IPS-20b (cell line): Measurements from ENCODE around the gene LYG2.
"Not testable (repeated sequence)": the region's sequence is repeated elsewhere in the genome, so short reads cannot be mapped to it uniquely, and the experiment has no call there.

Experiments
- H3K27ac ChIP-seq: one replicate; pipeline ENCODE4 v1.5.1; 2013; ENCODE audit warnings: low read length
- H3K27me3 ChIP-seq: 2 replicates; pipeline ENCODE4 v1.6.1; 2013; ENCODE audit warnings: mild to moderate bottlenecking, low read length, inconsistent platforms; ENCODE audit not compliant: insufficient read depth
- H3K36me3 ChIP-seq: 2 replicates; pipeline ENCODE4 v1.6.1; 2013; ENCODE audit warnings: low read depth, mild to moderate bottlenecking, inconsistent platforms, low read length, moderate library complexity; ENCODE audit not compliant: insufficient read depth
- H3K4me1 ChIP-seq: 2 replicates; pipeline ENCODE4 v1.6.1; 2013; ENCODE audit warnings: mild to moderate bottlenecking, control low read depth, inconsistent platforms, low read length, moderate library complexity; ENCODE audit not compliant: insufficient read depth
- H3K4me3 ChIP-seq: 2 replicates; pipeline ENCODE4 v1.5.1; 2013; ENCODE audit warnings: mild to moderate bottlenecking, low read length, inconsistent platforms
- H3K9ac ChIP-seq: 2 replicates; pipeline ENCODE4 v1.6.1; 2013; ENCODE audit warnings: low read depth, mild to moderate bottlenecking, inconsistent platforms, low read length, moderate library complexity
- H3K9me3 ChIP-seq: 2 replicates; pipeline ENCODE4 v1.6.1; 2013; ENCODE audit warnings: mild to moderate bottlenecking, low read depth, low read length, inconsistent platforms; ENCODE audit not compliant: insufficient read depth

Gene LYG2

GRCh38 chr2:99259465-99259864 is 4.0 kb upstream of the LYG2 start:
- H3K27ac ChIP-seq: no peak overlapping the region
- H3K36me3 ChIP-seq: no peaks in the 10 kb centered on the region
- no peaks in the 10 kb centered on the region for H3K27me3 ChIP-seq
- H3K4me3 ChIP-seq: no peak overlapping the region
- no peaks in the 10 kb centered on the region for H3K9me3 ChIP-seq
- no peaks in the 10 kb centered on the region for H3K4me1 ChIP-seq
- no peak overlapping the region for H3K9ac ChIP-seq

GRCh38 chr2:99256677-99257076 is 1.2 kb upstream of the LYG2 start:
- Histone ChIP-seq H3K27ac (no peak overlapping the region), H3K9me3 (no peaks in the 10 kb centered on the region), H3K27me3 (no peaks in the 10 kb centered on the region), H3K4me3 (no peak overlapping the region), H3K36me3 (no peaks in the 10 kb centered on the region), H3K4me1 (no peaks in the 10 kb centered on the region), H3K9ac (no peak overlapping the region)

GRCh38 chr2:99249951-99250350 is 5.5 kb downstream of the LYG2 start:
- H3K4me1 ChIP-seq: no peaks in the 10 kb centered on the region
- H3K9ac ChIP-seq: no peak overlapping the region
- H3K36me3 ChIP-seq: no peaks in the 10 kb centered on the region
- H3K4me3 ChIP-seq: no peak overlapping the region
- no peaks in the 10 kb centered on the region for H3K9me3 ChIP-seq
- no peaks in the 10 kb centered on the region for H3K27me3 ChIP-seq
- H3K27ac ChIP-seq: no peak overlapping the region

GRCh38 chr2:99242151-99242550 is 13.3 kb downstream of the LYG2 start:
- Histone ChIP-seq H3K4me1 (no peaks in the 10 kb centered on the region), H3K9me3 (no peaks in the 10 kb centered on the region), H3K4me3 (no peak overlapping the region), H3K36me3 (no peaks in the 10 kb centered on the region), H3K27me3 (no peaks in the 10 kb centered on the region), H3K27ac (no peak overlapping the region), H3K9ac (no peak overlapping the region)

- Histone ChIP-seq H3K9ac (no peak overlapping the region), H3K9me3 (no peaks in the 10 kb centered on the region), H3K4me3 (no peak overlapping the region), H3K4me1 (no peaks in the 10 kb centered on the region), H3K27ac (no peak overlapping the region), H3K36me3 (no peaks in the 10 kb centered on the region), H3K27me3 (no peaks in the 10 kb centered on the region)
These were observed 15.0 kb downstream of the LYG2 start for GRCh38 chr2:99240431-99240830.

GRCh38 chr2:99238599-99238998 is 16.9 kb downstream of the LYG2 start:
- Histone ChIP-seq H3K9ac (no peak overlapping the region), H3K4me1 (no peaks in the 10 kb centered on the region), H3K36me3 (no peaks in the 10 kb centered on the region), H3K9me3 (no peaks in the 10 kb centered on the region), H3K27ac (no peak overlapping the region), H3K27me3 (no peaks in the 10 kb centered on the region), H3K4me3 (no peak overlapping the region)

- not testable (repeated sequence) for H3K9ac ChIP-seq, H3K4me3 ChIP-seq, H3K27me3 ChIP-seq, H3K36me3 ChIP-seq, H3K27ac ChIP-seq, H3K4me1 ChIP-seq
- H3K9me3 ChIP-seq: peaks cover 23% of the 10 kb centered on the region; the same call in 1 of the 2 replicates
These were observed 22.3 kb downstream of the LYG2 start for GRCh38 chr2:99233177-99233576.

- no peaks in the 10 kb centered on the region for H3K36me3 ChIP-seq
- no peak overlapping the region for H3K9ac ChIP-seq
- no peak overlapping the region for H3K27ac ChIP-seq
- H3K4me3 ChIP-seq: no peak overlapping the region
- H3K27me3 ChIP-seq: no peaks in the 10 kb centered on the region
- H3K4me1 ChIP-seq: no peaks in the 10 kb centered on the region
- no peaks in the 10 kb centered on the region for H3K9me3 ChIP-seq
These were observed 37.5 kb downstream of the LYG2 start for GRCh38 chr2:99217929-99218501.

GRCh38 chr2:99216096-99216495 is 39.4 kb downstream of the LYG2 start:
- Histone ChIP-seq H3K9me3 (no peaks in the 10 kb centered on the region), H3K36me3 (no peaks in the 10 kb centered on the region), H3K27ac (no peak overlapping the region), H3K4me1 (no peaks in the 10 kb centered on the region), H3K27me3 (no peaks in the 10 kb centered on the region), H3K4me3 (no peak overlapping the region), H3K9ac (no peak overlapping the region)

GRCh38 chr2:99205491-99205890 is 50.0 kb downstream of the LYG2 start:
- H3K27ac ChIP-seq: no peak overlapping the region
- no peak overlapping the region for H3K9ac ChIP-seq
- H3K36me3 ChIP-seq: no peaks in the 10 kb centered on the region; the same call in 1 of the 2 replicates
- no peak overlapping the region for H3K4me3 ChIP-seq
- no peaks in the 10 kb centered on the region for H3K4me1 ChIP-seq
- H3K9me3 ChIP-seq: peaks cover 38% of the 10 kb centered on the region
- no peaks in the 10 kb centered on the region for H3K27me3 ChIP-seq

GRCh38 chr2:99201959-99202678 is 53.3 kb downstream of the LYG2 start:
- H3K36me3 ChIP-seq: peaks cover 10% of the 10 kb centered on the region
- no peak overlapping the region for H3K9ac ChIP-seq
- H3K4me1 ChIP-seq: no peaks in the 10 kb centered on the region
- no peak overlapping the region for H3K27ac ChIP-seq
- peaks cover 32% of the 10 kb centered on the region for H3K9me3 ChIP-seq
- no peak overlapping the region for H3K4me3 ChIP-seq
- no peaks in the 10 kb centered on the region for H3K27me3 ChIP-seq

- Histone ChIP-seq H3K9ac (no peak overlapping the region), H3K27me3 (no peaks in the 10 kb centered on the region), H3K9me3 (peaks cover 19% of the 10 kb centered on the region), H3K27ac (no peak overlapping the region), H3K4me1 (no peaks in the 10 kb centered on the region), H3K36me3 (peaks cover 29% of the 10 kb centered on the region), H3K4me3 (no peak overlapping the region)
These were observed 55.2 kb downstream of the LYG2 start for GRCh38 chr2:99200076-99200800.
